Endometrial microvascular endothelial cells (primary cell): ENCODE measurements around the gene GRPEL1. TPM values are rescaled to one million over a fixed set of nuclear protein-coding genes. Genes with fewer than 3 reads are reported as not detected.

Experiments used
- in situ Hi-C: cut with HindIII; loops from 2 replicates; pipeline ENCODE4 v1.10.0; 2017; ENCODE audit warnings: low sequenced_read_pairs, low pct_unique_long_range_greater_than_20kb; ENCODE audit errors: inconsistent ontology term
- total RNA-seq: library from RNA; depleted of rRNA; stranded (reverse); fragments of >200 nt; gene quantifications from one replicate; pipeline ENCODE4 v1.2.3, GENCODE V29; 2015; ENCODE audit errors: inconsistent ontology term

GRPEL1 gene
- total RNA-seq, 1 donor from 2014 or later, result 34.6 TPM

GRCh38 chr4:7016512-7016911 is 51.4 kb downstream of the GRPEL1 start:
- in situ Hi-C loops, result no loop called here

GRCh38 chr4:7016086-7016485 is 51.8 kb downstream of the GRPEL1 start:
- in situ Hi-C loops, result no loop called here

GRCh38 chr4:7015383-7016035 is 52.4 kb downstream of the GRPEL1 start:
- in situ Hi-C loops, result no loop called here

- in situ Hi-C loops, result no loop called here
Observed at GRCh38 chr4:7014815-7015214, 53.0 kb downstream of the GRPEL1 start.

- in situ Hi-C loops, result no loop called here
Observed at GRCh38 chr4:7013175-7013574, 54.7 kb downstream of the GRPEL1 start.

- in situ Hi-C loops, result no loop called here
Observed at GRCh38 chr4:7009564-7009963, 58.3 kb downstream of the GRPEL1 start.

Other genes with a start within 250 kb of the GRPEL1 start
- gene TBC1D14, start 158.2 kb downstream of the GRPEL1 start, total RNA-seq, result 14.5 TPM
- gene TADA2B, start 24.7 kb downstream of the GRPEL1 start, total RNA-seq, result 9.8 TPM
- gene SORCS2, start 124.5 kb upstream of the GRPEL1 start, total RNA-seq, result not detected